ENCODE results near the gene PITPNC1. TPM values are rescaled to one million over a fixed set of nuclear protein-coding genes. Genes with fewer than 3 reads are reported as not detected.
"Not testable (repeated sequence)": the region's sequence is repeated elsewhere in the genome, so short reads cannot be mapped to it uniquely, and the experiment has no call there.

PITPNC1 gene
- total RNA-seq, 1 donor from 2014 or later, result 23.7 TPM

GRCh38 chr17:67578142-67578457 lies 201.0 kb downstream of the PITPNC1 start:
- no peak for TF ChIP-seq CTCF (IDR thresholded peaks at IDR 0.05)
- no peak for ATAC-seq
- intact Hi-C loops (cut with DNase I), result no loop called here
- Histone ChIP-seq H3K36me3 (peaks cover 15% of the 10 kb centered on the region), H3K4me3 (no peak overlapping the region), H3K27me3 (ENCODE audit: low read depth) (no peaks in the 10 kb centered on the region), H3K27ac (no peak overlapping the region), H3K9me3 (no peaks in the 10 kb centered on the region), H3K4me1 (no peaks in the 10 kb centered on the region)
- no peak for DNase-seq

DNA sequence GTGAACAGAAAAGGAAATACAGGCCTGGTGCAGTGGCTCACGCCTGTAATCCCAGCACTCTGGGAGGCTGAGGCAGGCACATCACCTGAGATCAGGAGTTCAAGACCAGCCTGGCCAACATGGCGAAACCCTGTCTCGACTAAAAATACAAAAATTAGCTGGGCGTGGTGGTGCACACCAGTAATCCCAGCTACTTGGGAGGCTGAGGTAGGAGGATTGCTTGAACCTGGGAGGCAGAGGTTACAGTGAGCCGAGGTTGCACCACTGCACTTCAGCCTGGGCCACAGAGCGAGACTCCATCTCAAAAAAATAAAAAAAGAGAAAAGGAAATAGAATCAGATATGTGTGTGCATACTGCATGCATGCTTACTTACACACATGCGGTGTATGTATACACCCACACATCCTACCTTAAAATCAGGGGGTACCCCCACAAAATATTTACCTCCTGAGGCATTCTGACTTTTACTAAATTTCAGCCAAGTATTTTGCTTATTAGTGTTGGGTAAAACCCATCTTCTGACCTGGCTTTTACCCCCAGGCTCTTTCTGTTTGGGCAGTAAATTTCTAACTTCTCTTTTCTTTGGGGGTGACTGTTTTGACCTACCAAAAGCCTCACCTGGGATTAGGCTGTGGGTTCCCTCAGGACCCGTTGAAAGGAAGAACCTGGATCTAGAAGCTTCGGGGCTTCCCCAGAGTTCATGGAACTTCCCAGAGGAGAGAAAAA lies 201.8 kb downstream of the PITPNC1 start:
- ATAC-seq; H3K4me3 ChIP-seq; H3K4me1 ChIP-seq; H3K27ac ChIP-seq; H3K27me3 ChIP-seq (ENCODE audit: low read depth); DNase-seq; intact Hi-C loops (cut with DNase I); H3K9me3 ChIP-seq: not testable (repeated sequence)
- peaks cover 15% of the 10 kb centered on the region for H3K36me3 ChIP-seq

DNA sequence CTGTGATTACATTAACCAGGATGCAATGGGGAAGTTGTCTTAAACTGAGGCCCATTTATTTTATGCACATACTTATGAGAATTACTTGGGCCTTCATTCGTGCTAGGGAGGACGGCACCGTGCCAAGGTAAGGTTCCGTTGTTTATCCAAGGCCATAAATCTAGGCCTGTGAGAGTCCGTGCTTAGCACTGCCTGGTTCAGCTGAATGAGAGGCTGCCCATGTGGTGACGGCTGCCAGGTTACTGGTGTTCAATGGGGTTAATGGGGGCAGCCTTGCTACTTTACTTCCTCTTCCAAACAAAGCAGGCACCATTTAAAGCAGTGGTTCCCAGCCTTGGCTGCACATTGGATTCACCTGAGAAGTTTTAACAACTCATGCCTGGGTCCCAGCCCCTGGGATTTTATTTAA lies 205.6 kb downstream of the PITPNC1 start:
- ATAC-seq, result no peak
- Histone ChIP-seq H3K36me3 (peaks cover 15% of the 10 kb centered on the region), H3K27me3 (ENCODE audit: low read depth) (no peaks in the 10 kb centered on the region), H3K9me3 (no peaks in the 10 kb centered on the region), H3K4me3 (no peak overlapping the region), H3K27ac (no peak overlapping the region), H3K4me1 (peaks cover 6% of the 10 kb centered on the region)
- no peak for DNase-seq
- no peak for TF ChIP-seq CTCF (IDR thresholded peaks at IDR 0.05)
- intact Hi-C loops (cut with DNase I), result no loop called here

- Histone ChIP-seq H3K9me3 (no peaks in the 10 kb centered on the region), H3K4me3 (no peak overlapping the region), H3K36me3 (no peaks in the 10 kb centered on the region), H3K27ac (no peak overlapping the region), H3K4me1 (peaks cover 6% of the 10 kb centered on the region), H3K27me3 (ENCODE audit: low read depth) (no peaks in the 10 kb centered on the region)
- peak in 1 of 2 donors; percentile 70 for ATAC-seq
- no peak for DNase-seq
- intact Hi-C loops (cut with DNase I), result no loop called here
- no peak for TF ChIP-seq CTCF (IDR thresholded peaks at IDR 0.05)
These were observed 208.1 kb downstream of the PITPNC1 start for GRCh38 chr17:67585077-67585602.

GRCh38 chr17:67588326-67588725 lies 211.2 kb downstream of the PITPNC1 start:
- Histone ChIP-seq H3K4me1 (peaks cover 6% of the 10 kb centered on the region), H3K36me3 (no peaks in the 10 kb centered on the region), H3K27ac (no peak overlapping the region), H3K27me3 (ENCODE audit: low read depth) (no peaks in the 10 kb centered on the region), H3K4me3 (no peak overlapping the region), H3K9me3 (no peaks in the 10 kb centered on the region)
- ATAC-seq (no peak), DNase-seq (no peak)
- intact Hi-C loops (cut with DNase I), result no loop called here
- no peak for TF ChIP-seq CTCF (IDR thresholded peaks at IDR 0.05)

GRCh38 chr17:67594115-67594880 lies 217.2 kb downstream of the PITPNC1 start:
- no peak for TF ChIP-seq CTCF (IDR thresholded peaks at IDR 0.05)
- H3K27ac ChIP-seq, result no peak overlapping the region
- H3K9me3 ChIP-seq, result no peaks in the 10 kb centered on the region
- no peak overlapping the region for H3K4me3 ChIP-seq
- intact Hi-C loops (cut with DNase I), result no loop called here
- no peaks in the 10 kb centered on the region for H3K36me3 ChIP-seq
- DNase-seq (no peak), ATAC-seq (no peak)
- H3K4me1 ChIP-seq, result no peaks in the 10 kb centered on the region
- no peaks in the 10 kb centered on the region for H3K27me3 ChIP-seq (ENCODE audit: low read depth)
